Glomerular visceral epithelial cell (primary cell): ENCODE results near the gene CTNNBL1.

Source experiments
- DNase-seq: peaks from one replicate; pipeline ENCODE4 v3.0.0-alpha.2; 2016; ENCODE audit errors: extremely low spot score

The CTNNBL1 gene

DNA sequence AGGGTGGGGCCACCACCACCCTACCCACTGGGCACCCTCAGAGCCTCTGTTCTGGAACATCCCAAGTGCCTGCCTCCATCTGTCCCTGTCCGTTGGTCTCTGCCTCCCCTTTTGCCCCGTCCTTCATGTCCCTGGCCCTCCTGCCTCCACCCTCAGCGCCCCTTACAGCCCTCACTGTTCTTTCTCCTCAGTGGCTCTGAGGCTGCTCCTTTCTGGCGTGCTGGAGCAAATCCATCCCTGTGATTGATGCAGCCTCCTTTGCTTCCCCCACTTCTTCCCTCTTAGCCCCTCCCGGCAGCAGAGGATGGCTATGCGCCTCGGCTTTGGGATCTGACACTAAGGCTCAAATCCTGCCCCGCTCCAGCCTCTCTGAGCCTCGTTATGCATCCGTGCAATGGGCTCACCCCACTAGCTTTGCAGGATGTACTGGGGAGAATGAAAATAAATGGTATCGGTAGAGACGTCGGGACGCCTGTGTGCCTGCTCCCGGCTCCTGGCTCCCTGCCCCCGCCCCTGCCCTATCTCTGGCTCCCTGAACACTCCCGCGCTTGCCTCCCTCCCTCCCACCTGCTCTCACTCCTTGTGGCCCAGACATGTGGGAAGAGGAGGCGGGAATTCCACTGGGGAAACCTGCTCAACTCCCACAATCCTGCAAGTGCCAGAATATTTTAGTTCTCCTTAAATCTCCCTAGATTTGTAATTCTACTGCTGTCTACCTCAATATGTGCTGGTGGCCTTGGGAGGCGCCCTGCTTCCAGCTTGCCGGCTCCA, 222.2 kb downstream of the CTNNBL1 start:
- DNase-seq: no peak

GRCh38 chr20:37917461-37917860, 223.6 kb downstream of the CTNNBL1 start:
- DNase-seq: no peak

DNA sequence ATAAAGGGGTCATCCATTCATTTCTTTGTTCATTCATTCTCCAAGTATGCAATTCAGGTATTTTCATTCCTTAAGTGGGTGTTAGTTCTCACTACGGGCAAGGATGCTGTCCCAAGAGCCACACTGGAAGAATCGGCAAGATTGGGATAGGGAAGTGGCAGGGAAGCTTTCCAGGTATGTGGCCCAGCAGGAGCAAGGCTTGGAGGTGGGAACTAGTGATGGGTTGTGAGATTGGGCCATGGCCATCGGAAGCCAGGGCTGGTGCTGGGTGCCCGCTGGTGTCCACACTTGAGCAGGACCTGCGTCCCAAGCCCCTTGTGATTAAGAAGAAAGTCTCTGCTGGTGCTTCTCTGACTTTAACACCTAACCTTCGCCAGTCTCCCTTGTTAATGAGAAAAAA, 224.2 kb downstream of the CTNNBL1 start:
- DNase-seq: no peak

GRCh38 chr20:37919389-37920040, 225.7 kb downstream of the CTNNBL1 start:
- DNase-seq: no peak

DNA sequence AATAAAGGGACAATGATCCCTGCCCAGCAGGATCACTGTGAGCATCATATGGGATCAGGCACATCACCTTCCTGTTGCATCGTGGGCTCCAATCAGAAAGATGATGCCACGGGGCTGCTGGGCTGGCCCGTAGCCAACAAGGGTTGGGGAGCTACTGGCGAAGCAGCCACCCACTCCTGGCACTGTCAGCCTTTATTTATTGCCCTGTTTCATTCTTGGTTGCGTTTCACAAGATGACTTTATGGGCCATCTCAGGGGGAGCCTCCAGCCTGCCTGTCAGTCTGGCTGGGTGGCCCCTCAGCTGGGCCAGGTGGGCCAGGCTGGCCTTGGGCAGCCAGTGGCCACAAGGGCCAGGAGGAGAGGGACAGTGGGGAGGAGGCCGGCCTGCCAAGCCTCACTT, 226.4 kb downstream of the CTNNBL1 start:
- no peak for DNase-seq

- DNase-seq: no peak
Measured at GRCh38 chr20:37920679-37921322, 227.0 kb downstream of the CTNNBL1 start.

DNA sequence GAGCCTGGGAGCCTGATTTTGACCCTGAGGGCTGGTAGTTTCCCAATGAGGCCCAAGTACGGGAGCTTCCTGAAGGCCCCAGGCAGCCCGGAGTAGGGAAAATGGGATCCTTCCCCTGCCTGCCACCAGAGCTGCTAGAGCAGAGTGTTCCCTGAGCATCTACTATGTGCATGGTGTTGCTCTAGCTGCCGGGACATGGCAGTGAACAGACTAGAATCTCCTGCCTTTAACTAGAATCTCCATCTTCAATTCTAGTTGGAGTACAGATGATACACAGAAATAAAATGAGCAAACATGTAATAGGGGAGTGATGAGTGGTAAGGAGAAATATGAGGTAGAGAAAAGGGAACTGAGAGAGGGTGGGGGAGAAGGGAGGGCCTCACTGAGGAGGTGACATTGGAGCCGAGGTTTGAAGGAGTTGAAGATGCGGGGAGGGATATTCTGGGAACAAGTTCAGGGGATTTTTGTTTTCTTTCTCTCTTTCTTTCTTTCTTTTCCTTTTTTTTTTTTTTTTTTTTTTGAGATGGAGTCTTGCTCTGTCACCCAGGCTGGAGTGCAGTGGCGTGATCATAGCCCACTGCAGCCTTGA, 227.6 kb downstream of the CTNNBL1 start:
- DNase-seq: no peak
